ENCODE results near the gene GNAT1.

GNAT1 gene

DNA sequence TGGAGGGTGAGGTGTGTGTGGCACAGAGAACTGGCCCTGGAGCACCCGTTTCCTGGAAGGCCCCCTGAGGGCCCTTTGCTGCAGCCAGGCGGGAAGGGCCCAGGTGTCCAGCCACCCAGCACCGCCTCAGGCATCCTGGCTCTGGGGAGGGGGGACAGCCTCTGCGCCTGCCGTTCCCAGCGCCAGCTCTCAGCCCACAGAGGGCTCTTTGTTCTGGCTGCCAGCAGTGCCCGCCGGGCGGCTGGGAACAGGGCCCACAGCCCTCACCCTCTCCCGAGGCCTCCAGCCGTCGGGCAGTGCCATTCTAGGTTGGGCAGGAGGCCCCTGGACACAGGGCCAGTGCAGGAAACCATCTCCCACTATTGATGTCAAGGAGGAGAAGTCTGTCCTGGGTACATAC lies 22.0 kb downstream of the GNAT1 start:
- Histone ChIP-seq H3K27ac (no peak overlapping the region), H3K4me3 (no peak overlapping the region)
- no peak for DNase-seq (ENCODE audit: low spot score)
- TF ChIP-seq, protein P1, sequence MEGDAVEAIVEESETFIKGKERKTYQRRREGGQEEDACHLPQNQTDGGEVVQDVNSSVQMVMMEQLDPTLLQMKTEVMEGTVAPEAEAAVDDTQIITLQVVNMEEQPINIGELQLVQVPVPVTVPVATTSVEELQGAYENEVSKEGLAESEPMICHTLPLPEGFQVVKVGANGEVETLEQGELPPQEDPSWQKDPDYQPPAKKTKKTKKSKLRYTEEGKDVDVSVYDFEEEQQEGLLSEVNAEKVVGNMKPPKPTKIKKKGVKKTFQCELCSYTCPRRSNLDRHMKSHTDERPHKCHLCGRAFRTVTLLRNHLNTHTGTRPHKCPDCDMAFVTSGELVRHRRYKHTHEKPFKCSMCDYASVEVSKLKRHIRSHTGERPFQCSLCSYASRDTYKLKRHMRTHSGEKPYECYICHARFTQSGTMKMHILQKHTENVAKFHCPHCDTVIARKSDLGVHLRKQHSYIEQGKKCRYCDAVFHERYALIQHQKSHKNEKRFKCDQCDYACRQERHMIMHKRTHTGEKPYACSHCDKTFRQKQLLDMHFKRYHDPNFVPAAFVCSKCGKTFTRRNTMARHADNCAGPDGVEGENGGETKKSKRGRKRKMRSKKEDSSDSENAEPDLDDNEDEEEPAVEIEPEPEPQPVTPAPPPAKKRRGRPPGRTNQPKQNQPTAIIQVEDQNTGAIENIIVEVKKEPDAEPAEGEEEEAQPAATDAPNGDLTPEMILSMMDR (IDR thresholded peaks at IDR 0.05): no peak

DNA sequence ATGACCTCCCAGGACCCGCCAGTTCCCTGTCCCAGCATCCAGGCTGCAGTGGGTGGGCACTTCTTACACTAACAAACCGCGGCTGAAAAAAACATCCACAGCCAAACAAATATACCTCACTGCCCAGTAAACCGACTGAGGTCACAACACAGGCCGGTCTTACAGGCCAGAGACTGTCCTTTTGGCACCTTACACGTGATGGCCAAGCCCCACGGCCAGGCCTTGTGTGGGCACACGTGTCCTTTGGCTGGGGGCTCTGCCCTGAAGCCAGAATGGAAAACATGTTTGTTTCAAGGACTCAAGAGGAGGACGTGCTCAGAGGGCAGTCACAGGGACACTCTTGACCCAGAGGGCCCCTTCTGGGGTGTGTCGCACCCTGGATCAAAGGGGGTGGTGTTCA lies 23.4 kb downstream of the GNAT1 start:
- TF ChIP-seq, protein P1 (IDR thresholded peaks at IDR 0.05): no peak
- Histone ChIP-seq H3K27ac (no peak overlapping the region), H3K4me3 (no peak overlapping the region)
- no peak for DNase-seq (ENCODE audit: low spot score)

GRCh38 chr3:50215529-50215928 lies 24.1 kb downstream of the GNAT1 start:
- Histone ChIP-seq H3K27ac (no peak overlapping the region), H3K4me3 (no peak overlapping the region)
- TF ChIP-seq, protein P1 (IDR thresholded peaks at IDR 0.05): no peak
- no peak for DNase-seq (ENCODE audit: low spot score)

GRCh38 chr3:50217681-50218080 lies 26.3 kb downstream of the GNAT1 start:
- H3K4me3 ChIP-seq: no peak overlapping the region
- TF ChIP-seq, protein P1 (IDR thresholded peaks at IDR 0.05): no peak
- no peak for DNase-seq (ENCODE audit: low spot score)
- no peak overlapping the region for H3K27ac ChIP-seq

- TF ChIP-seq, protein P1 (IDR thresholded peaks at IDR 0.05): no peak
- no peak for DNase-seq (ENCODE audit: low spot score)
- no peak overlapping the region for H3K27ac ChIP-seq
- H3K4me3 ChIP-seq: no peak overlapping the region
Observed at GRCh38 chr3:50218448-50218847, 27.0 kb downstream of the GNAT1 start.

- H3K27ac ChIP-seq: no peak overlapping the region
- no peak for DNase-seq (ENCODE audit: low spot score)
- TF ChIP-seq, protein P1 (IDR thresholded peaks at IDR 0.05): no peak
- no peak overlapping the region for H3K4me3 ChIP-seq
Observed at GRCh38 chr3:50219285-50219684, 27.9 kb downstream of the GNAT1 start.

- H3K27ac ChIP-seq: no peak overlapping the region
Observed at GRCh38 chr3:50220109-50220508, 28.7 kb downstream of the GNAT1 start.

More at GRCh38 chr3:50220109-50220508, 28.7 kb downstream of the GNAT1 start:
- no peak for DNase-seq (ENCODE audit: low spot score)
- no peak overlapping the region for H3K4me3 ChIP-seq
- TF ChIP-seq, protein P1 (IDR thresholded peaks at IDR 0.05): no peak

All from coronary artery (tissue), 2 donors.